K562 (cell line): ENCODE data around the gene TP53TG5. TPM values are rescaled to one million over a fixed set of nuclear protein-coding genes. Genes with fewer than 3 reads are reported as not detected.
A peak's percentile ranks its signal among the peaks of the same experiment; 100 is the strongest.

Experiments used
- ATAC-seq: fragments of 200-7000 bp; cut with Tn5 transposase; 3 replicates; pipeline ENCODE4 v1.9.1; 2020; ENCODE audit warnings: moderate library complexity
- BruUV-seq: library from RNA; stranded (reverse); fragments of 400-500 nt; replicated peaks from 2 replicates; lab custom pipeline; 2021; lab: Mats Ljungman, UMichigan
- CTCF ChIA-PET: fragments of 300-600 bp; formaldehyde crosslinking; extraction: SDS; loops from one replicate; lab custom pipeline; 2021; ENCODE audit warnings: low intra/inter-chr PET ratio; lab: Yijun Ruan, JAX
- POLR2A ChIA-PET: fragments of 300-600, 350-650 bp; sonication (Branson Sonifier 250); formaldehyde crosslinking; extraction: SDS; loops from one replicate; lab custom pipeline; 2021; ENCODE audit warnings: antibody characterized with exemption, inconsistent platforms; lab: Yijun Ruan, JAX
- DNase-seq, 4 experiments: peaks; one replicate each; pipeline versions ENCODE4 v3.0.0 to v3.0.0-alpha.2; 2011 to 2018; ENCODE audit warnings: low spot score in 3 of 4, mixed read lengths in 3 of 4; ENCODE audit errors: extremely low read depth in 1 of 4
- FAIRE-seq: peaks from 2 replicates; lab custom pipeline; 2011; peaks lifted over from hg19 to GRCh38; lab: Jason Lieb, UNC
- H2AFZ ChIP-seq: 2 replicates; pipeline ENCODE4 v1.6.0; 2011; ENCODE audit warnings: low read depth, low read length, control low read depth, inconsistent platforms
- H3K27ac ChIP-seq: fragments of 200-600 bp; 3 replicates; pipeline ENCODE4 v1.8.0; 2011; ENCODE audit warnings: low read depth, mild to moderate bottlenecking, control low read depth, inconsistent platforms, low read length, moderate library complexity, mixed read lengths; ENCODE audit errors: extremely low read depth
- H3K27me3 ChIP-seq, 2 experiments: fragments of 300-600 bp in 1 of 2; 2 replicates in 1 of 2; 3 replicates in 1 of 2; pipeline versions ENCODE4 v1.6.0 to v1.8.0; 2011; ENCODE audit warnings: inconsistent platforms in 2 of 2, low read length in 2 of 2, mild to moderate bottlenecking in 1 of 2, mixed read lengths in 1 of 2, moderate library complexity in 1 of 2; ENCODE audit not compliant: control insufficient read depth in 2 of 2, insufficient read depth in 2 of 2
- H3K36me3 ChIP-seq: fragments of 300-600 bp; 3 replicates; pipeline ENCODE4 v1.8.0; 2011; ENCODE audit warnings: mild to moderate bottlenecking, low read length, inconsistent platforms; ENCODE audit not compliant: control insufficient read depth, insufficient read depth
- H3K4me1 ChIP-seq, 2 experiments: fragments of 200-600 bp in 1 of 2; replicated peaks in 1 of 2; 2 replicates in 1 of 2; 3 replicates in 1 of 2; pipeline versions ENCODE4 v1.5.1 to v1.8.0; 2011; ENCODE audit warnings: inconsistent platforms in 2 of 2, low read length in 2 of 2, mild to moderate bottlenecking in 1 of 2, mixed read lengths in 1 of 2, moderate library complexity in 1 of 2; ENCODE audit not compliant: control insufficient read depth in 2 of 2, insufficient read depth in 2 of 2
- H3K4me2 ChIP-seq: 2 replicates; pipeline ENCODE4 v1.6.1; 2011; ENCODE audit warnings: low read length, control low read depth, inconsistent platforms, mixed read lengths; ENCODE audit not compliant: insufficient read depth
- H3K4me3 ChIP-seq: fragments of 200-600 bp; sonication (generic), shearing (Covaris generic); 2 replicates; pipeline ENCODE4 v1.5.1; 2016; ENCODE audit warnings: control low read depth, inconsistent platforms
- H3K79me2 ChIP-seq: fragments of 200-600 bp; 3 replicates; pipeline ENCODE4 v1.8.0; 2011; ENCODE audit warnings: low read length, inconsistent platforms; ENCODE audit not compliant: control insufficient read depth, insufficient read depth
- H3K9ac ChIP-seq, 2 experiments: 2 replicates each; pipeline versions ENCODE4 v1.6.0 to v1.6.1; 2011; ENCODE audit warnings: low read depth in 2 of 2, low read length in 2 of 2, control low read depth in 1 of 2, inconsistent platforms in 1 of 2, mild to moderate bottlenecking in 1 of 2, mixed read lengths in 1 of 2; ENCODE audit not compliant: insufficient read depth in 1 of 2
- H3K9me1 ChIP-seq: one replicate; pipeline ENCODE4 v1.6.0; 2011; ENCODE audit warnings: inconsistent platforms, mild to moderate bottlenecking, low read length, moderate library complexity; ENCODE audit not compliant: control insufficient read depth, insufficient read depth
- H3K9me3 ChIP-seq: replicated peaks from 2 replicates; pipeline ENCODE4 v1.5.1; 2011; ENCODE audit warnings: low read depth, low read length, inconsistent platforms; ENCODE audit not compliant: control insufficient read depth, insufficient read depth
- H4K20me1 ChIP-seq: replicated peaks from 2 replicates; pipeline ENCODE4 v1.6.1; 2011; ENCODE audit warnings: low read length, inconsistent platforms, mixed read lengths; ENCODE audit not compliant: control insufficient read depth, insufficient read depth
- HCFC1 ChIP-seq: IDR thresholded peaks from 2 replicates; pipeline ENCODE4 v1.6.1; 2012; ENCODE audit warnings: low read depth, low read length, improper control_type of control experiment
- LEF1 ChIP-seq: fragments of 450-650 bp; IDR thresholded peaks from 2 replicates; pipeline ENCODE4 v1.6.1; 2016; ENCODE audit warnings: mild to moderate bottlenecking
- MBD2 ChIP-seq: sonication (generic); IDR thresholded peaks from 2 replicates; pipeline ENCODE4 v1.6.1; 2016; ENCODE audit warnings: low read depth, borderline replicate concordance
- PTBP1 ChIP-seq: fragments of 200-400 bp; formaldehyde crosslinking; IDR thresholded peaks from 2 replicates; pipeline ENCODE4 v1.6.1; 2017; ENCODE audit warnings: low read depth, low read length
- RCOR1 ChIP-seq, 2 experiments: IDR thresholded peaks; 2 replicates each; pipeline ENCODE4 v1.6.1; 2012; ENCODE audit warnings: low read depth in 2 of 2, low read length in 2 of 2, borderline replicate concordance in 1 of 2, improper control_type of control experiment in 1 of 2
- SMARCA5 ChIP-seq: fragments of 450-650 bp; IDR thresholded peaks from 2 replicates; pipeline ENCODE4 v1.6.1; 2016
- SMARCC2 ChIP-seq: fragments of 450-650 bp; IDR thresholded peaks from 2 replicates; pipeline ENCODE4 v1.6.1; 2017; ENCODE audit warnings: antibody characterized with exemption, moderate library complexity, mild to moderate bottlenecking, low read depth
- SMC3 ChIP-seq: conservative IDR thresholded peaks from 2 replicates; pipeline ENCODE4 v1.6.1; 2011; ENCODE audit warnings: low read depth, low read length, improper control_type of control experiment; ENCODE audit not compliant: insufficient read depth
- ZNF133 ChIP-seq: fragments of 250-450 bp; sonication (Bioruptor Pico); IDR thresholded peaks from 2 replicates; pipeline ENCODE4 v1.4.0; 2020; ENCODE audit warnings: mild to moderate bottlenecking
- ZNF23 ChIP-seq: fragments of 250-450 bp; sonication (Bioruptor Pico); IDR thresholded peaks from 2 replicates; pipeline ENCODE4 v1.4.0; 2020; ENCODE audit warnings: mild to moderate bottlenecking
- ZNF589 ChIP-seq: fragments of 200-800 bp; sonication (Bioruptor generic); IDR thresholded peaks from 2 replicates; pipeline ENCODE4 v1.6.1; 2016; ENCODE audit warnings: low read depth, missing genetic modification characterization, missing compliant biosample characterization
- ZNF766 ChIP-seq: fragments of 200-800 bp; sonication (Bioruptor generic); conservative IDR thresholded peaks from 2 replicates; pipeline ENCODE4 v1.6.1; 2016; ENCODE audit warnings: missing genetic modification characterization, missing compliant biosample characterization
- WGBS: fragments of 100-300 bp; shearing (Covaris generic); methylation state at CpG from one replicate; pipeline ENCODE4 v1.1.6; 2016; ENCODE audit warnings: low coverage, mixed read lengths; ENCODE audit not compliant: insufficient coverage; ENCODE audit errors: missing lambda C conversion rate; 5-methylcytosine and 5-hydroxymethylcytosine counted together
- in situ Hi-C: fragments of 300-500 bp; cut with MboI; formaldehyde crosslinking; loops from 4 replicates; pipeline ENCODE4 v1.15.0; 2018; ENCODE audit warnings: inconsistent platforms, mixed read lengths
- intact Hi-C: fragments of 100-400 bp; cut with micrococcal nuclease; formaldehyde crosslinking; loops from 2 replicates; pipeline ENCODE4 v1.14.2; 2022
- polyA plus RNA-seq, 8 experiments: library from polyadenylated mRNA; depleted of rRNA in 4 of 8; stranded (reverse) in 5 of 8; unstranded in 3 of 8; fragments of >200 nt; fragmentation: Nextera tagmentation in 2 of 8; fragmentation: Illumina TruSeq in 1 of 8; extraction: Ambion mirVana in 2 of 8; extraction: Trizol in 1 of 8; gene quantifications; 2 replicates each; pipeline versions ENCODE4 v1.2.1 to v1.2.3, GENCODE V29; 2011 to 2014; ENCODE audit warnings: inconsistent platforms in 1 of 8, missing spikeins in 1 of 8
- total RNA-seq, 7 experiments: library from RNA; depleted of rRNA in 6 of 7; stranded (reverse); fragments of >200 nt in 6 of 7; fragmentation: Illumina TruSeq in 2 of 7; extraction: Trizol in 2 of 7; gene quantifications; 2 replicates each; pipeline versions ENCODE4 v1.2.1 to v1.2.3, GENCODE V29; 2011 to 2021; ENCODE audit warnings: low replicate concordance in 1 of 7
- TF ChIP-seq, protein P1 (sequence below): sonication (generic); formaldehyde crosslinking; IDR thresholded peaks from 2 replicates; pipeline ENCODE4 v1.9.0; 2022; ENCODE audit warnings: mild to moderate bottlenecking, missing genetic modification reagents
- TF ChIP-seq, protein P2 (sequence below): fragments of 250-450 bp; sonication (Bioruptor Pico); IDR thresholded peaks from 2 replicates; pipeline ENCODE4 v1.5.0; 2021
- TF ChIP-seq, protein P3 (sequence below): fragments of 250-450 bp; sonication (Bioruptor Pico); IDR thresholded peaks from 2 replicates; pipeline ENCODE4 v1.4.0; 2020

The TP53TG5 gene
- total and polyA plus RNA-seq, 9 of the 15 experiments (the other 6 are each of a cell fraction or from before 2014, with no cell fraction given) = 0.04 to 0.05 (median 0.04) TPM; not detected in 6

DNA sequence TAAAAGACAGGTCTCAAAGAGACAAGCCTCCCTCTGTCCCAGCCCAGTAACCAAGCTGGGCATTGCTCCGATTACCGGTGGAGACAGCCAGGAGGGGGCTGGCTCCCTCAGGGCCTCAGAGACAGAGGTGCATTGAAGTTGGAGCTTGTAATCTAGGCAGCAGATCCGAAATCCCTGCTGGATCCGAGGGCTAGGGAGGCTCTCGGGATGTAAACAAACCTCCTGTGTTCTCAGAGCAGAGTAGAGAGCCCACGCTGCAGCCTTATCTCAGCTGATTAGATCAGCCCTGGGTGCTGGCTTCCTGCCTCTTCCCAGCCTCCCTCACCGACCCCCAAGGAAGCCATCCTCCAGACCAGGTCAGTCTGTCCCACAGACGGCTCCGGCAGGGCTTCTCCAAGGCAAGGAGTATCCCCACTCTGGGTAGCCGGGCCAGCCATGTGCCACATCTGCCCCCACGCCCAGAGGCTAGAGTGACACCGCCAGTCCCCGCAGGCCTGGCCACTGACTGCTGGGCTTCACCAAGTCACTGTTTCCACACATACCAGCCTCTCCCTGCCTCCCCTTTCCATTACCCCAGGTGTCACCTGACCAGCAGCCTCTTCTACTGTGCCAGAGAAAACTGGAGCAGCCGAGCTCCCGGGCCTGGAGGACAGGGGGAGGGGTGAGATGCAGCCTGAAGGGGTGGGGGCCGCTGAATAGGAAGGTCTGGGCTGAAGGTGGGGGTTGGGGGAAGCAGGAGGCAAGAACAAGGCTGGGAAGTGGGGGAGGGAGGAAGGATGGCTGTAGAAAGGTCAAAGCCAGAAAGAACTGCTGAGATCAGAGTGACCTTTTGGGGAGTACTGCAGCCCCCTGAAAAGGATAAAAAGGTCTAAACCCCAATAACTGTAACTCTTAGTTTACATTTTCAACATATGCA is 35.9 kb downstream of the TP53TG5 start:
- no peak overlapping the region for H2AFZ ChIP-seq
- intact Hi-C loops = no loop called here
- H3K9me3 ChIP-seq = no peaks in the 10 kb centered on the region
- FAIRE-seq = peak; percentile 46
- peak in 3 of 4 experiments; percentile 34 to 58 (median 53) for DNase-seq
- peak overlapping the region; percentile 1 to 86; a peak in 2 of 4 replicates for H3K9ac ChIP-seq
- H3K4me3 ChIP-seq = no peak overlapping the region
- H4K20me1 ChIP-seq = peaks cover 7% of the 10 kb centered on the region; the same call in 1 of the 2 replicates
- ATAC-seq = peak; percentile 2
- peaks cover 10% of the 10 kb centered on the region; the same call in 1 of the 3 replicates for H3K79me2 ChIP-seq
- peaks cover 63 to 86% of the 10 kb centered on the region in 2 experiments for H3K4me1 ChIP-seq
- POLR2A ChIA-PET = interaction anchor here (0.7 to 1.9 kb wide), 9 partner anchors 10 to 112 kb away, joined by 3 to 7 read pairs (median 3); partner anchors contain the start of gene SYS1
- BruUV-seq = no TSS peak
- in situ Hi-C loops = no loop called here
- H3K27me3 ChIP-seq = no peaks in the 10 kb centered on the region
- H3K36me3 ChIP-seq = peaks cover 9% of the 10 kb centered on the region; the same call in 2 of the 3 replicates
- no peak overlapping the region for H3K27ac ChIP-seq
- WGBS = 15% methylated on average over 12 of the region's 16 CpGs
- H3K4me2 ChIP-seq = peak overlapping the region; percentile 42
- CTCF ChIA-PET = no interaction called here
- H3K9me1 ChIP-seq = no peaks in the 10 kb centered on the region
- TF ChIP-seq, protein P1, sequence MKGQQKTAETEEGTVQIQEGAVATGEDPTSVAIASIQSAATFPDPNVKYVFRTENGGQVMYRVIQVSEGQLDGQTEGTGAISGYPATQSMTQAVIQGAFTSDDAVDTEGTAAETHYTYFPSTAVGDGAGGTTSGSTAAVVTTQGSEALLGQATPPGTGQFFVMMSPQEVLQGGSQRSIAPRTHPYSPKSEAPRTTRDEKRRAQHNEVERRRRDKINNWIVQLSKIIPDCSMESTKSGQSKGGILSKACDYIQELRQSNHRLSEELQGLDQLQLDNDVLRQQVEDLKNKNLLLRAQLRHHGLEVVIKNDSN (CRISPR knock-in tag) = peak; percentile 33
- TF ChIP-seq, protein P2, sequence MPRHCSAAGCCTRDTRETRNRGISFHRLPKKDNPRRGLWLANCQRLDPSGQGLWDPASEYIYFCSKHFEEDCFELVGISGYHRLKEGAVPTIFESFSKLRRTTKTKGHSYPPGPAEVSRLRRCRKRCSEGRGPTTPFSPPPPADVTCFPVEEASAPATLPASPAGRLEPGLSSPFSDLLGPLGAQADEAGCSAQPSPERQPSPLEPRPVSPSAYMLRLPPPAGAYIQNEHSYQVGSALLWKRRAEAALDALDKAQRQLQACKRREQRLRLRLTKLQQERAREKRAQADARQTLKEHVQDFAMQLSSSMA (CRISPR knock-in tag) = no peak
- TF ChIP-seq HCFC1 (no peak), LEF1 (no peak; the same call in 1 of the 2 replicates), RCOR1 (IDR thresholded peaks at IDR 0.05; ENCODE audit: borderline replicate concordance in 1 of 2, low read depth in 2 of 2, low read length in 2 of 2) (peak in 1 of 2 experiments; percentile 66; a peak in 1 of 4 replicates), ZNF133 (CRISPR knock-in tag) (no peak), SMC3 (no peak), ZNF589 (0 out of 2 replicates have a peak, but pooled peaks have one; percentile 59), SMARCC2 (0 out of 2 replicates have a peak, but pooled peaks have one; percentile 26), PTBP1 (no peak), MBD2 (no peak), SMARCA5 (0 out of 2 replicates have a peak, but pooled peaks have one; percentile 18), ZNF23 (CRISPR knock-in tag) (no peak), ZNF766 (CRISPR knock-in tag) (no peak)
- TF ChIP-seq, protein P3, sequence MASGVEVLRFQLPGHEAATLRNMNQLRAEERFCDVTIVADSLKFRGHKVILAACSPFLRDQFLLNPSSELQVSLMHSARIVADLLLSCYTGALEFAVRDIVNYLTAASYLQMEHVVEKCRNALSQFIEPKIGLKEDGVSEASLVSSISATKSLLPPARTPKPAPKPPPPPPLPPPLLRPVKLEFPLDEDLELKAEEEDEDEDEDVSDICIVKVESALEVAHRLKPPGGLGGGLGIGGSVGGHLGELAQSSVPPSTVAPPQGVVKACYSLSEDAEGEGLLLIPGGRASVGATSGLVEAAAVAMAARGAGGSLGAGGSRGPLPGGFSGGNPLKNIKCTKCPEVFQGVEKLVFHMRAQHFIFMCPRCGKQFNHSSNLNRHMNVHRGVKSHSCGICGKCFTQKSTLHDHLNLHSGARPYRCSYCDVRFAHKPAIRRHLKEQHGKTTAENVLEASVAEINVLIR (CRISPR knock-in tag) = no peak
